Putamen (tissue), 1 donor: ENCODE results near the gene TRIL.

Experiments
- DNase-seq: peaks from one replicate; pipeline ENCODE4 v3.0.0-alpha.2; 2016; ENCODE audit warnings: low spot score

Gene TRIL

DNA sequence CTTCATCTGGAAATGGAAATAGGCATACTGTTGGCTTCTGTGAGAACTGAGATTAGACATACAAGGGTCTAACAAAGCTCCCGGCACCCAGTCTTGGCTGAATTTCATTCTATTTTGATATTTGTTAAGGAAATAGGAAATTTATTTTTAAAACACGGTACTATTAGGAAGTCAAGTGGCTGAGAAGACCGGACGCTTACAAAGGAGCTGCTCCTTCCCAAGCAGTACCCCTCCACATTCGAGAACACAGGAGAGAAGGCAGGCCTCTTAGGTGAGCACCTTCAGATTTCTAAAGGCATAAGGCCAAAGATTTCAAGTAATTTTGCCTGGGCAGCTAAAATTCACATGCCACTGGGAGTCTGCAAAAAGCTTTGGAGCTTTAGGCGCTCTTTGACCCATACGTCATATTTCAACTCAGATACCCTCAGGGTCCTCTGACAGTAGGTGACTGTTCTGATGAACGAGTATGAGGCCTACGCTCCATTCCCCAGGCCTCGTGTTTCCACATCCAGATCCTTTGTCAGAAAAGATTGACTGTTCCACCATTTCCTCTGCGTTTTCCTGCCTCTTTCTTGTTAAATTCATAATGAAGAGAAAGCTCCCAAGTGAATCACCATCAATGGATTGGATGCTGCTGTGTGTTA lies 17.3 kb downstream of the TRIL start:
- no peak for DNase-seq

DNA sequence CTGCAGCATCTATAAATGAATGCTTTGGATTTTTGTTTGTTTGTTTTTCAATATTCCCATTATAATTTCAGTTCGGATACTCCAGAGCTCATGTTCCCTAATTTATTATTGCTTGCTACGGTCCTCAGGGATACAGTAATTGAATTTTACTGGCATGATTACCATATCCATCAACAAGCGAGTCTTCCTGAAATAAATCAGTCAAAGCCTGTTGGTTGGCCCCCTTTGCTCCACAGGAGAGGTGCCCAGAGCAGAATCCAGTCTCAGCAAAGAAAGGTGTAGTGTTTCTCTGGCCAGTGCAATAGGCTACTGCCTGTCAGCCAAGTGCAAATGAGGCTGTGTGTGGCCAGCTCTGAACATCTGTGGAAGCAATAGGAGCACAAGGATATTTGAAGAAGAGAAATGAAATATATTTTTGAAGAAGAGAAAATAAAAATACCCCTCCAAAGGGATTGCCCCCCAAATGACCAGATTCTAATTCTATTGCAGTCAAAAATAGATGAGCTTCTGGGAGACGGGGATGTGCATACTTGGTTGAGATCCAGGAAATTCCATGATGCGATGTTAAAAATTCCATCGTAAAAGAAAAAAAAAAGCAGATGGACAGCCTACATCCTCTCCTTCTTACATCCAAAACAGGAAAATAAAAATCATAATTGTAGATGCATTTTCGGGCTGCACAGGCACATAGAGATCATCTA lies 18.1 kb downstream of the TRIL start:
- DNase-seq: no peak

DNA sequence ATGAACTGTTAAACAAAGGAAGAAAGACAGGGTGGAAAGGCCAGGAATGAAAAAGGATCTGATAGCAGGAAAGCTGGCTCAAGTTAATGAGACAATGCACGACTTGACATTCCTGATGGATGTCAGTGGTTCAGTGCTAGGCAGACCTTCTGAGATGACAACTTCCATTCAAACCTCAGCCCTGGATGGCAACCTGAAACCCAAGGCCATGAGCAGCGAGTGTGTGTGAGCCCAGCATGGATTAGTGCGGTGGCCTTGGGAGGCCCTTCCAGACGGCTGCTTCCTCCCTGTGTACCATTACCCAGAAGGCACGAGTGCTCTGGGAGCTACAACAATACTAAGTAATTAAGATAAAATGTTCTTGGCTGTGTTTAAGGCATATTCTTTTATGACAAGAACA lies 18.8 kb downstream of the TRIL start:
- DNase-seq: no peak

DNA sequence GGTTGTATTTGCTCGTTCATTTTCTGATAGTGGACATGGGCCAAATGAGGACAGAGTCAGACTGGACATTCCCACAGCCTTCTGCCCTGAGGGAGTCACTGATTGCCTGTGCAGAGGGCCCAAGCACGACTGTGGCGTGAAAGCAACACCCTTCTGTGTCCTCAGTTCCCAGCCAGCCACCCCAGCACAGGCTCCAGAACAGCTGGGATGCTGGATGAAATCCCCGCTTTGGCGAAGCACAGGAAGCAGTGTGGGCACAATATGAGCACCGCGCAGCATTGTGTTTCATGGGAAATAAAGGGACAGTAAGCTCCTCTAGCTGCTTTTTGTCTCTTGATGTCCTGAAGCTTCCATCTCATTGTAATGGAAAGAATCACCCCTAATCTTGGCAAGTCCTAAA lies 20.5 kb downstream of the TRIL start:
- DNase-seq: no peak

DNA sequence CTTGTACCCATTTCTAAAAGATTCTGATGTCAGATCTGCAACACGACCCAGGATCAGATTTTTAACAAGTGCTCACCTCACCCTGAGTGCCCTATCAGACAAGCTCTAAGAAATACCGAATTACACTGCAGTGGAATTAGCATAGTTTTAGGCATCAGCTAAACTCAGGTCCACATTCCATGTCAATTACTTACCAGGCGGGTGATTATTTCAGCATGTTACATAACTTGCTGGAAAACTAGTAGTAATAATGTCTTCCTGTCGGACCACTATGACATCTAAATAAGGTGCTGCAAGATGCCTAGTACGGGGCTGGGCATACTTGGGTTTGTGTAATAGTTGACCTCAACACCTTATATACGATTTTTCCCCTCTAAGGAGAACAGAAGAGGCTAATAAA lies 21.0 kb downstream of the TRIL start:
- DNase-seq: no peak

DNA sequence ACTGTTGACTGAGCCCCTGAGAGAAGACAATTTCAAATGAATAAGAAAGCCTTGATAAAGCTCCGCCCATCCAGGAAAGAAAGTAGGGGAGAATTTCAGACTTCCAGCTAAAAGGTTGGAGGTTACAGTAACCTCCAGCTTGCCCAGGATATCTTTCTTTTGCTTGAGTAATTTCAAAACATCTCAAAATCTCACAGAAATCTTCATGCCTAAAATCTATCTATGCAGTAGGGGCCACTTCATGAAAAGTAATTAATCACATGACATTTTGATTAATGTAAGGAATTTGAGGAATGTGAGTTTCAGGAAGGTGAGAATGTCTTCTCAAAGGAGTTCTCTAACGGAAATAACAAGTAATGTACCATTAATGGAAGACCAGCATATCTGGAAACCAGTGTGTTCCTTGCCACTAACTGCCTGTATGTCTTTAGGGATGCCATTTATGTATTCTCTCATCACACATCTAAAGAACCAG lies 24.2 kb downstream of the TRIL start:
- no peak for DNase-seq

DNA sequence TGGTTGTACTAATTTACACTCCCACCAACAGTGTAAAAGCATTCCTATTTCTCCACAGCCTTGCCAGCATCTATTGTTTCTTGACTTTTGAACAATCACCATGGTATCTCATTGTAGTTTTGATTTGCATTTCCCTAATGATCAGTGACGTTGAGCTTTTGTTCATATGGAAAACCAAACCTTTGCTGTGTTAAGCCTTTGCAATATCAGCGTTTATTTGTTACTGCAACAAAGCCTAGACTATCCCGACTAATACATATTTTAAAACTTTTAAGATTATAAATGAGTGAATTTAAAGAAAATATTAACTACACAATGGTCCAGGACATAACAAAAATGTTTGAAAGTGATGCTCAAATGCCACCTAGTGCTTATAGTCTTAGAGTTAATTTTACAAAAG lies 26.6 kb downstream of the TRIL start:
- no peak for DNase-seq

DNA sequence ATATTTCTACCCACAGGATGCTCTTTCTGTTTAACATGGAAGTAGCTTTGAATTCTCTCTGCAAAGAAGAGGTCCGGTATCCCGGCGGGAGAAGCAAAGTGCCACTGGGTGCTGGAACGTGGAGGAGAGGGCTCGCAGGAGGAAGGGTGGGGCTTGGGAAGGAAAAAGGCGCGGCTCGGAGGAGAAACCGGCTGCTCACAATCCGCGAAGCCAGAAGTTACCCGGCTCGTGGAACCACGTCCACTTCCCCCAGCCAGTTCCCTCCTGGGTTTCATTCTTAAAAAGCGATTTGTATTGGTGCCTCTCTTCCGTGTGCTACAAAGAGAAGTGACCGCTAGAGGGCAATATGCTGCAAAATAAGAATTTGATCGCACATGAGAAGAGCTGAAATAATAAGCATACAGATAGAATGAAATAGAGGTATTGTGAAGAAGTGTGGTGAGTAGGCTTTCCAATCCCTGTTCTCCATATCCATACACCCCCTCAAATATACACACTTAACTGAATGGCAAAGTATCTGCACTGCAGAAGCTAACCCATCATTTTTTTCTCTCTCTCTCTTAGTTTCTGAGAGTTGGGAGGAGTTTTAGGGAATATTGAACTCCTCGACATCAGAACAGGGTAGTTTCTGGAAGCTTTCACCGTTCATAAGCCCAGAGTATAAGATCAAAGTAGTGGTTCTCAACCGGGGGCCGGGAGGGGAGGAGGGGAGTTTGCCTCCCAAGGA lies 31.1 kb downstream of the TRIL start:
- DNase-seq: peak; percentile 84

DNA sequence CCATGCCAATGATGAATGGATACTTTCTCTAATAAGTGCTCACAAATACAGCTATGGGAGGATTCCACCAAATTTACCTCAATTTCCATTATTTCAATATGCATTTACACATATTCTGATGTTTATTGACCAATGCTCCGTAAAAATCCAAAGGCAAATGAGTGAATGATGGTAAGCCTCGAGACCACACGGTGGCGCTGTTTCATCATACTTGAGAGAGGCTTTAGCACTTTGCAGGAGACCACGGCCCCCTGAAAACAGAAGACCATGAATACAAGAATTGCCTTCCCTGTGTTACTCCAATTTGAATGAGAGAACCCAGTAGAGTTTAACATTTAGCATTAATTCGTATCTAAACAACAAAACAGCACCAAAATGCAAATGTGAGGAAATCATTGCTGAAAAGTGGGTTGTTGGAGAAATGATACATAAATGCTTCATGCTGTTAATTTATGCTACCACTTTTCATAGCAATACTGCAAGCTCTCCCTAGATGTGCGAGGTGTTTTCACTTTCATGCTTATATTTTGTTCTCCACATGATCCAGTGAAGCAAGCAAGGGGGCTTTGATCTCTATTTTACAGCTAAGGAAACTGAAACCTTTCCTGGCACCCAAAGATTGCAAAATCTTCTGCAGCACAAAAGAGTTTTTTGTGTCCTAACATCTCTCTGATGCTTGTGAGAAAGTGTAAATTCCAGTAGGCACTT lies 35.4 kb downstream of the TRIL start:
- DNase-seq: peak; percentile 84

DNA sequence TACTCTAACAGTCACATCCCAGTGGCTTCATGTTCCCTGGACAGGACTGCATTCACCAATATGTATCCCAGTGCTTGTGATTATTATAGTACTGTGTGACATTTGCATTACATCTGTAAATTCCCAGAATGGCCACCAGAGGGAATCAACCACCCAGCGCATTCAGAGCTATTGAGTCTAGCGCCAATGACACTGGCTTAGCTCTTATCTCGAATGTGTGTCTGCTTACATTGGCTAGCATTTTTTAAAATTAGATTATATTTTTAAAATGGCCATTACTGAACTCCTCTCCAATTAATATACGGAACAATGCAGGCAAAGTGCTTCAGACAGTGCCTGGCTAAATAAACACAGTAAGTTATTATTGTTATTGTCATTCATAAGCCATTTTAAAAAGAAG lies 36.3 kb downstream of the TRIL start:
- peak; percentile 71 for DNase-seq

DNA sequence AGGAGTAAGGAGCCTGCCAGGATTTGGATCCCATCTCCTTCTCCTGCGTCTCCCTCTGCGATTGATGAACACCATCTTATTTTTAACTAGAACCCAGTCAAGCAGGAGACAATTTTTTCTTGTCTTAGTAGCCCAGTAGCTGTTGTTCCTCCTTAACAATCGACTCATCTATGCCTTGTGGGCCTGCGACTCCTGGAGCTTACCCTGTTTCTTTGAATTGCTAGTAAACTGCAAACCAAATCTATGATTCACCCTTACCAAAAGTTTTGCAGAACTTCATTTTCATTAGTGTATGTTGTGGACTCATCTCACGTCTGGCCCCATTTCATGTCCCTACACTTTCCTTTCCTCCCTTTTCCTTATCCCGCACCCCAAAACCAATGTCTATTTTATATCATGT lies 37.7 kb downstream of the TRIL start:
- no peak for DNase-seq

DNA sequence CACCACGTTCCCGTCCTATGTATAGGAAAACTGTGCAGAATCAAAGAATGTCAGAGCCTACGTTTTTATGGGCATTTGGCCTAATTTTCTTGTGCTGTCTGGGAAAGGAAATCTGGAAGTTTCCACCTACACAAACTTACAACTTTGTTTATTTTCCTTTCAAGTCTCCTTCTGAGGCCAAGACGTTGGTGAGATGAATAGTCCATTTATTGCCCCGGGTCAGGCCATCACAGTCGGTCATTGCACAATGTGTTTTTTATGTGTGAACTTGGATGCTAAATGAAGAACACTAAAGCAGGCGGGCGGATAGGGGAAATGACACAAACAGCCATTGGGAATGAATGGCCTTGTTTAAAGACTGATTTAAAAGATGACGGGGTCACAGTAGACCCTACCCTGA lies 38.6 kb downstream of the TRIL start:
- peak; percentile 25 for DNase-seq

DNA sequence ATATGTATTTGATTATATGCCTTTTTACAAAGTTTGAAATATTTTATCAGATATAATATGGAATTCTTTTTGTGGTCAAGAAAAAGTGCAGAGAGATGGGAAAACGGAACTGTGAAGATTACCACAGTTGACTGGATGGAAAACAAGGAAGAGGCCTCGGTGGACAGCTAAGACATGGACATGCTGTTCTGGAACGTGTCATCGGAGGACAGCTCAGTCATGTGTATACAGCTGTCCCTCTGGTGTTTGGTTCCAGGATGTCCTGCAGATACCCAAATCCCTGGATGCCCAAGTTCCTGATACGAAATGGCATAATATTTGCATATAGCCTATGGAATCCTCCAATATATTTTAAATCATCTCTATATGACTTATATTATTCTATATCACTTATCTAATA lies 49.4 kb downstream of the TRIL start:
- no peak for DNase-seq

DNA sequence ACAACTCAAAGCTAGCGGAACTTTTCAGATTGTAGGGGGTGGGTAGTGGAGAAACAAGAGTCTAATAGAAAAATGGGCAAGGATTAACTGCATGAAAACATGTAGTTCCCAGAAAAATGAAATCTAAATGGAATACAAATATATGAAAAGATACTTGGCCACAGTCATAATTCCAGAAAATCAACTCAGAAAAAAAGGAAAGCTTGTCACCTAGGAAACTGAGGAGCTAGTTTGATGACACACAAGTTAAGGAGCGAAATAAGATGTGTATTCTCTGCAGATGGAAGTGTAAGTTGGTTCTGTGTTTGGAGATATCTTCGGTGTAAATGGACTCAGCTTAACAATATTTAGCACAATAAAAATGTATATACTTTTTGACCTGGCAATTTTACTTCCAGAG lies 52.7 kb downstream of the TRIL start:
- no peak for DNase-seq

DNA sequence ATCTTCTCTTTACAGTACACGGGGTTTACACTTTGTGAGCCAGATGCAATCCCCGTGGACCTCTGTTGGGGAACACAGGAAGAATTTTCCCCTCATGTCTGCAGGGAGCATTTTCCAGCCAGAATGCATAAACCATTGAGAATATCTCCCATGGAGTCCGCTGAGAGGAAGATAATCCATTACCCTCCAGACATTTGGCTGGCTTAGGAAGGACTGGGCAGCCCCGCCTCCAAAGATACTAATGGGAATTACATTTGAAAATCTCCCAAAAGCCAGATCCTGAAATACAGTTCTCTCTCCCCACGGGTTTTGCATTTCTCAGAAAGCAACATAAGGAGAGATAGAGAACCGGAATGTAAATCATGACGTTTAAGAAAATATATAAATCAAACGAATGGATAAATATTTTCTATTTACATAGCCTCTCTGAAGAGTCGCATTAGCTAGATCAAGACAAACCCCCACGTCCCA lies 53.5 kb downstream of the TRIL start:
- DNase-seq: no peak

DNA sequence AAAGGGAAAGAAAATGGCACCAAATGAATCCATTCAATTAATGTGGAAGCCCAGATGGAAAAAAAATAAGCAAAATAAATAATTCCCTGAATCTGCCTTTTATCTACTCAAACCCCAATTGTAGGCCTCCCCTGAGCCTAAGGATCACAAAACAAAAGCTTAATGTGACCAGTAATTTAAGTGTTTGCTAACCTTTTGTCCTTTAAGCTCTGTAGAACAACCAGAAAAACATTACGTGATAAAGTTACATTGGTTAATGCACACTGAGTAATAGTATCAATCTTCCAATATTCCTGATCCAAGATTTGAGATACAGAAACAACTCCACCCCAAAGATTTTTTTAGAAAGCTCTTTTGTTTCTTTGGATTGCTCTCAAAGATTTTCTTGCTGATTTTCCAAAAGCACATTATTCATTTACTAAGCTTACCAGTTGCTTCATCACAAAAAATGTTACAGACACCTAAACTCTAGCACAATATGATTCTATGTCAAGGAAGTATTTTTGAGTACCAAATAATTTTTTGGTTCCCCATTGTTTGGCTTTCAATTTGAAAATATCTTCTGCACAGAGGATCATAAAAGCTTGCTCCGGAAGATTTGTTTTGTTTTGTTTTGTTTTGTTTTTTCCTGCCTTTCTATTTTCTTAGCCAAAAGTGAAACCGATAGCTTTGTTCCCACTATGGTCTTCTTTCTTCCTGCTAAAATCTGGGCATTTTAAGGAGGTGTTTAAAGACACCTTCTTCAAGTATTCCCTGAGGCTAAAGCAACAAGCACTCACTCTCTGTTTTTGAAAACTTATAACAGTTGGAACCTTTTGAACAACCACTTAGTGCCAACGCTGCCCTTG lies 54.2 kb downstream of the TRIL start:
- no peak for DNase-seq
